ENCODE measurements around the gene KCNG4. TPM values are rescaled to one million over a fixed set of nuclear protein-coding genes. Genes with fewer than 3 reads are reported as not detected.

Gene KCNG4
- total RNA-seq, 2 experiments from 2014 or later = not detected

- no peak for TF ChIP-seq CTCF (IDR thresholded peaks at IDR 0.05)
- Histone ChIP-seq H3K27ac (ENCODE audit: low read depth in 1 of 2, low read length in 2 of 2) (no peak overlapping the region), H3K36me3 (ENCODE audit: insufficient read depth, low read length) (peaks cover 63% of the 10 kb centered on the region), H3K4me3 (ENCODE audit: low read length) (no peak overlapping the region), H3K27me3 (ENCODE audit: control insufficient read depth in 1 of 2, insufficient read depth in 2 of 2, low read length in 2 of 2) (no peaks in the 10 kb centered on the region), H3K9me3 (ENCODE audit: control insufficient read depth in 1 of 2, insufficient read depth in 1 of 2, low read length in 2 of 2) (no peaks in the 10 kb centered on the region), H3K4me1 (ENCODE audit: insufficient read depth, low read length) (peaks cover 16% of the 10 kb centered on the region)
- ChIA-PET POLR2A (no interaction called here), CTCF (no interaction called here)
- peaks cover 20% of the 10 kb centered on the region for H3K4me1 Mint-ChIP-seq (ENCODE audit: low read depth)
- ATAC-seq (ENCODE audit: poor library complexity) (no peak), DNase-seq (no peak)
- H3K9me3 Mint-ChIP-seq = no peaks in the 10 kb centered on the region
- no peak overlapping the region for H3K27ac Mint-ChIP-seq
- intact Hi-C loops (cut with DNase I, micrococcal nuclease) = loop anchor here in 1 of 2 experiments (10.0 kb wide), 2 partner anchors 323 to 1623 kb away; partner anchors contain the start of gene MEAK7
- H3K36me3 Mint-ChIP-seq (ENCODE audit: low read depth) = peaks cover 42% of the 10 kb centered on the region
- H3K27me3 Mint-ChIP-seq = no peaks in the 10 kb centered on the region
- no peak overlapping the region for H3K4me3 Mint-ChIP-seq
Measured at GRCh38 chr16:84181144-84181915, 58.5 kb downstream of the KCNG4 start.

- no peaks in the 10 kb centered on the region for H3K9me3 Mint-ChIP-seq
- peaks cover 42% of the 10 kb centered on the region for H3K36me3 Mint-ChIP-seq (ENCODE audit: low read depth)
- peaks cover 13% of the 10 kb centered on the region for H3K4me1 Mint-ChIP-seq (ENCODE audit: low read depth)
- H3K27me3 ChIP-seq (ENCODE audit: control insufficient read depth in 1 of 2, insufficient read depth in 2 of 2, low read length in 2 of 2) = no peaks in the 10 kb centered on the region
- CTCF ChIA-PET = no interaction called here
- no peak overlapping the region for H3K4me3 Mint-ChIP-seq
- no peak overlapping the region for H3K4me3 ChIP-seq (ENCODE audit: low read length)
- POLR2A ChIA-PET = no interaction called here
- no peaks in the 10 kb centered on the region for H3K9me3 ChIP-seq (ENCODE audit: control insufficient read depth in 1 of 2, insufficient read depth in 1 of 2, low read length in 2 of 2)
- H3K36me3 ChIP-seq (ENCODE audit: insufficient read depth, low read length) = peaks cover 63% of the 10 kb centered on the region
- intact Hi-C loops (cut with DNase I, micrococcal nuclease) = loop anchor here in 1 of 2 experiments (10.0 kb wide), 2 partner anchors 324 to 1624 kb away; partner anchors contain the start of gene MEAK7
- ATAC-seq (ENCODE audit: poor library complexity) = no peak
- H3K4me1 ChIP-seq (ENCODE audit: insufficient read depth, low read length) = peaks cover 9% of the 10 kb centered on the region
- no peak for DNase-seq
- TF ChIP-seq CTCF (IDR thresholded peaks at IDR 0.05) = no peak
- H3K27ac Mint-ChIP-seq = no peak overlapping the region
- H3K27me3 Mint-ChIP-seq = no peaks in the 10 kb centered on the region
- no peak overlapping the region for H3K27ac ChIP-seq (ENCODE audit: low read depth in 1 of 2, low read length in 2 of 2)
Measured at GRCh38 chr16:84180519-84181140, 59.2 kb downstream of the KCNG4 start.

GRCh38 chr16:84179612-84180320 is 60.0 kb downstream of the KCNG4 start:
- ChIA-PET POLR2A (no interaction called here), CTCF (no interaction called here)
- H3K4me1 Mint-ChIP-seq (ENCODE audit: low read depth) = peaks cover 13% of the 10 kb centered on the region
- H3K36me3 Mint-ChIP-seq (ENCODE audit: low read depth) = peaks cover 42% of the 10 kb centered on the region
- no peaks in the 10 kb centered on the region for H3K27me3 ChIP-seq (ENCODE audit: control insufficient read depth in 1 of 2, insufficient read depth in 2 of 2, low read length in 2 of 2)
- no peak for TF ChIP-seq CTCF (IDR thresholded peaks at IDR 0.05)
- no peaks in the 10 kb centered on the region for H3K27me3 Mint-ChIP-seq
- no peaks in the 10 kb centered on the region for H3K9me3 ChIP-seq (ENCODE audit: control insufficient read depth in 1 of 2, insufficient read depth in 1 of 2, low read length in 2 of 2)
- H3K36me3 ChIP-seq (ENCODE audit: insufficient read depth, low read length) = peaks cover 61% of the 10 kb centered on the region
- no peak overlapping the region for H3K27ac ChIP-seq (ENCODE audit: low read depth in 1 of 2, low read length in 2 of 2)
- H3K4me3 Mint-ChIP-seq = no peak overlapping the region
- no peaks in the 10 kb centered on the region for H3K9me3 Mint-ChIP-seq
- intact Hi-C loops (cut with DNase I, micrococcal nuclease) = loop anchor here in 1 of 2 experiments (10.0 kb wide), 3 partner anchors 255 to 1625 kb away; partner anchors contain the start of gene MEAK7
- DNase-seq (no peak), ATAC-seq (ENCODE audit: poor library complexity) (no peak)
- H3K4me3 ChIP-seq (ENCODE audit: low read length) = no peak overlapping the region
- no peak overlapping the region for H3K27ac Mint-ChIP-seq
- H3K4me1 ChIP-seq (ENCODE audit: insufficient read depth, low read length) = peaks cover 2% of the 10 kb centered on the region
